ENCODE results near the gene BNC2.

The BNC2 gene

DNA sequence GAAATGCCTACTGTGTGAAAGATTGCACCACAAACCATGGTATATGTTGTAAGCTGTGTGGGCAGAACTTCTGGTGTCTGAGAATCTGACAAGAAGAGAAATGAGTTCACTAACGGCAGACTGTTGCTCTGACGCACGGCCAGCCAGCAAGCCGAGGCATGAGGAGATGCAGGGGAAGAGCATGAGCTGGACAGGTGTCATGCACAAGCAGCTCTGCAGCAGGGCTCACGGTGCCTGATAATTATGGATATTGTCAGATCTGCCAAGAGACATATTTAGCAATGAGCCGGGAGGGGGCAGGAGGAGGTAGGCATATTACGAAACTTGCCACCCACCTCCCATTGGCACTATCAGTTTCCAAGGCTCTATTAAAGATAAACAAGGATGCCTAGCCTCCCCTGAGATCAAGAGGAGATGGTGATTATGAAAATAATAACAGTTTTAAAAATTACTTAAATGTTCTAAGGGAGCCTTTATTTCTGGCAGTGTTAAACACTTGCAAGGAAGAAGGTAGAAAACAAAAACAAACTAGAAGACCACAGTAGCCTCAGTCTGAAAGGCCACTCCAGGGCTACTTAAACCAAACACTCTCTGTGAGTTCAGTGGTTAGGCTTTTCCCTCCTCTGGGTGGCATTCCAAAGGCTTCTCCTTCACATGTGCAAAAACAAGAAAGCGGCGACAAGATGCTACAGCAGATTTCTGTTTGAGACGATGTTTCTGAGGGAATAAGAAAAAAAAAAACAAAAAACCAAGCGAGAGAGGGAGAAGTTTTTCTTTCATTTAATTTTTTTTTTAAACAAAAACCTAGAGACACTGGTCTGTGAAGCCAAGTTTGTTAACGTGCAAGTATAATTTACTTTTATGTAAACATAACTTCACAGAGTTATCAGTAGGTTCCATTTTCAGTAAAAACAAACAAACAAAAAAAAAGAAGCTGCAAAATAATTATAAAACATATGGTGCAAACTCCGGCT is 339.5 kb downstream of the BNC2 start:
- DNase-seq, result no peak

DNA sequence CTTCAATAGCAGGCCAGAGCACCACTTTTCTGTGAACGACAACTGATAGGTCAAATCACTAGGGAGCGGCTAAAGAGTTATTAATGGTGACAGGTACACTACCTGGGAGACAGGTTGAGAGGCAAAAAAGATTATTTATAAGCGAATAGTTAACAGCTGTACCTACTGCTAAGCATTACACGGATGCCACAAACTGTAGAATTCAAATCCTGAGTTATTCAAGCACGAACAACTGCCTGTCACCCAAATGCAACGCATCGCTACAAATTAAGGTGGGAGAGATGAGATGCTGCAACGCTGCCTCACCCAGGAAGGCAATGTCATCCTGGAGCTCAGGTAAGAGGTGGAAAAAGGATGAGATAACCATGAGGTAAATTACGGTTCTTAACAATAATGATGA is 342.9 kb downstream of the BNC2 start:
- DNase-seq, result no peak

DNA sequence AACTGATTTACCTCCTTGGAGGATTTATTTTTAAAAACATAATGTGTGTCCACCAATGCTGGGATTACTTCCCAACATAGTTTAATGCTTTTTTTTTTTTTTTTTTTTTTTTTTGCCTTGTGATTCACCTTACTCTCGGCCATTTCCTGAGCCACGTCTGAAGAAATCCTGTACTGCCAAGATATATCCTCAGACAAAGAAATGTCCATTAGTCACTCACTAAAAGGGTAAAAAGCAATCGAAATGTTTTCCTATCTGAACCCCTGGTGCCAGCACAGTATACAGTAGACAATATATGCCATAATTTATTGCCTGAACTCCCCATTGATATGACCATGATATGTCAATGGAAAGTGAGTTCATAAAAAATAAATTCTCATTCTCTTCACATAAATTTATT is 344.1 kb downstream of the BNC2 start:
- no peak for DNase-seq

- DNase-seq, result no peak
Observed at GRCh38 chr9:16524823-16525222, 345.6 kb downstream of the BNC2 start.

- DNase-seq, result no peak
Observed at GRCh38 chr9:16524078-16524477, 346.4 kb downstream of the BNC2 start.

GRCh38 chr9:16521868-16522411 is 348.5 kb downstream of the BNC2 start:
- DNase-seq, result no peak

DNA sequence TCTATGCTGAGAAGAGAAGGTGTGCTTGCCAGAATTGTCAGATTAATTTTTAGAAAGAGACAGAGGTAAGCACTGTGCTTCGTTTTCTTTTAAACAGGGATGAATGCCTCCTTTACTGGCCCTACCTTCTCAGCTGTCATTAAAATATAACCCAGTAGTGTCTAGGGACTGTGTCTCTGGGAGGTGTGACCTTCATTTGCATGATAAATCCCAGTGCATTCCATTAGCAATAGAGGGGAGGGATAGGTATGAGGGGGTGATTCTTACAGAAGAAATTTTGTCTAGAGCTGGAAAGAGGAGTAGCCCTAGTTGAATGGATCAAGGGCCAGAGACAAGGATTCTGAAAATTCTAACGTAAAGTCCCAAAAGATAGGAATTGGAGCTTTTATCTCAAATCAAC is 351.5 kb downstream of the BNC2 start:
- DNase-seq, result no peak

DNA sequence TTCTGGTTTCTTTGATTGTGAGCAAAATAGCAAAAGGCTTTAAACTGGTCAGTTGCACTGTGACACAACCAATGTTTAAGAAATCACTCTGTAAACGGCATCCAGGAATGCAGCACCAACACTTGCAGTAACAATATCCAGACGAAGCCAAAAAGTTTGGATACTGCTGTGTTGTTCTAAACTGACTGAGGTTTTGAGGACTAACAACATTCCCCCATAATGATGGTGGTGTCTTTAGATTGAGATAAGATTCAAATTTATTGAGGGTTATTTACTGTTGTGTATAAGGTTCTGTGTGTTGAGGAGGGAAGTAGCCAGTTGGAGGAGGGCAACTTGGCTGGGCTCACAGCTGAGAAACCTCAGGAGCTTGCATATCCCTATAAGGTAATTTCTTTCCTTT is 353.6 kb downstream of the BNC2 start:
- no peak for DNase-seq

GRCh38 chr9:16515879-16516301 is 354.6 kb downstream of the BNC2 start:
- DNase-seq, result no peak

GRCh38 chr9:16515207-16515606 is 355.3 kb downstream of the BNC2 start:
- DNase-seq, result no peak

GRCh38 chr9:16514131-16514530 is 356.3 kb downstream of the BNC2 start:
- no peak for DNase-seq

- no peak for DNase-seq
Observed at GRCh38 chr9:16512281-16512680, 358.2 kb downstream of the BNC2 start.

- no peak for DNase-seq
Observed at GRCh38 chr9:16510482-16510881, 360.0 kb downstream of the BNC2 start.

- no peak for DNase-seq
Observed at GRCh38 chr9:16509997-16510396, 360.5 kb downstream of the BNC2 start.

- no peak for DNase-seq
Observed at GRCh38 chr9:16505199-16505598, 365.3 kb downstream of the BNC2 start.

- no peak for DNase-seq
Observed at GRCh38 chr9:16501726-16502125, 368.7 kb downstream of the BNC2 start.

DNA sequence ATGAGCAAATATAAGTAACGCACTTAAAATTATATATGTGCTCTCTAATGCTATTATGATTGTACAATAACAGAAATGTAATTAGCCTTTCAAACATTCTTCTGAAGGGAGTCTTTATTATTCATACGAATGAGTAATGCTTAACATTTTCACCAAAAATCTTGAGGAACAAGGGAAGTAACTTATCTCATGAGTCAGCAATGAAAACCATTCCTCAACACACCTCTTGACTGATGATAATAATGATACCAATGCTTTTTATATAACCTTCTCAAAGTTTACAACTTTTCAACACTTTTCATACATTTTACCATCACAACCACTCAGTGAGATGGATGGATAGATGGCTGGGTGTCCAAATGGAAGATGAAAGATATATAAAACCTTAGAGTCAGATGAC is 369.3 kb downstream of the BNC2 start:
- DNase-seq, result no peak

DNA sequence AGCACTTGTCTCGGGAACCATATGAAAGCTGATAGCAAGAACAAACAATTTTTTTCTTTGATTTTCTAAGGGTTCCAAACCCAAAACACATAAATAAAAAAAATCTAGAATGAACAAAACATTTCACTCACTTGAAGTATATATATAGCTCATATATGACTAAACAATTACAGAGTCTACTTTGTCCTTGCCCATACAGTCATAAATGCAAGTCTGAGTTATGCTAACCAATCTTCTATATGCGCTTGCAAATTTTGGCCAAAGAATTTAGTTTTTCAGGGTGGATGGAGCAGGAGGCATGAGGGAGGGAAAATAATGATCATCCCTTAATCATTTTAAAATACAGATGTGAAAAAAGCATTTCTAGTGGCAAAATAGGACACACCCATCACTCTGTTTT is 370.1 kb downstream of the BNC2 start:
- DNase-seq, result no peak

- no peak for DNase-seq
Observed at GRCh38 chr9:16499892-16500291, 370.6 kb downstream of the BNC2 start.

- no peak for DNase-seq
Observed at GRCh38 chr9:16496908-16497307, 373.6 kb downstream of the BNC2 start.

GRCh38 chr9:16487915-16488314 is 382.6 kb downstream of the BNC2 start:
- DNase-seq, result no peak

- no peak for DNase-seq
Observed at GRCh38 chr9:16485575-16486321, 384.7 kb downstream of the BNC2 start.

GRCh38 chr9:16485160-16485559 is 385.3 kb downstream of the BNC2 start:
- no peak for DNase-seq

- no peak for DNase-seq
Observed at GRCh38 chr9:16484744-16485143, 385.7 kb downstream of the BNC2 start.
